H1 (cell line): Measurements from ENCODE around the gene CHPF. TPM values are rescaled to one million over a fixed set of nuclear protein-coding genes. Genes with fewer than 3 reads are reported as not detected.

Experiments
- HDAC2 ChIP-seq, 2 experiments: fragments of 300-600 bp in 1 of 2; sonication (generic) in 1 of 2; IDR thresholded peaks; 2 replicates each; pipeline ENCODE4 v1.6.1; 2011 to 2012; ENCODE audit warnings: low read depth in 2 of 2, low read length in 2 of 2, mild to moderate bottlenecking in 2 of 2, moderate library complexity in 2 of 2, borderline replicate concordance in 1 of 2, inconsistent platforms in 1 of 2
- HDAC6 ChIP-seq: IDR thresholded peaks from one replicate; pipeline ENCODE4 v1.7.1; 2012; ENCODE audit warnings: low read depth, mild to moderate bottlenecking, inconsistent platforms, low read length, moderate library complexity
- KDM1A ChIP-seq: fragments of 200-600, 300-600 bp; sonication (generic); IDR thresholded peaks from 2 replicates; pipeline ENCODE4 v1.7.1; 2016; ENCODE audit warnings: mild to moderate bottlenecking, low read length, borderline replicate concordance
- KDM5A ChIP-seq: fragments of 200-600 bp; IDR thresholded peaks from 2 replicates; pipeline ENCODE4 v1.7.1; 2012; ENCODE audit warnings: mild to moderate bottlenecking, low read length, inconsistent platforms, mixed read lengths
- MAFK ChIP-seq: IDR thresholded peaks from 2 replicates; pipeline ENCODE4 v1.6.1; 2012; ENCODE audit warnings: low read depth, mild to moderate bottlenecking, improper control_type of control experiment, low read length
- TAF7 ChIP-seq: optimal IDR thresholded peaks from 2 replicates; pipeline ENCODE3; 2011; ENCODE audit warnings: low read depth, mild to moderate bottlenecking, inconsistent platforms, low read length, moderate library complexity, borderline replicate concordance
- polyA plus RNA-seq, 7 experiments: library from polyadenylated mRNA; depleted of rRNA in 3 of 7; stranded (reverse) in 5 of 7; unstranded in 2 of 7; fragments of >200 nt in 5 of 7; fragments of 200-250 nt in 2 of 7; gene quantifications; 1 replicate in 5 of 7; 2 replicates in 1 of 7; 4 replicates in 1 of 7; pipeline versions ENCODE4 v1.2.1 to v1.2.3, GENCODE V29; 2011 to 2013; ENCODE audit warnings: missing spikeins in 2 of 7, mixed read lengths in 2 of 7
- total RNA-seq: library from RNA; stranded (reverse); fragmentation: NEBNext Ultra II Directional; extraction: Animal tissue kit (Norgen Biotek cat#: 25700); gene quantifications from 2 replicates; pipeline ENCODE4 v1.2.1, GENCODE V29; 2021
- TF ChIP-seq, protein P1 (sequence below): fragments of 300-600 bp; sonication (generic); IDR thresholded peaks from 2 replicates; pipeline ENCODE4 v1.7.1; 2012; ENCODE audit warnings: low read length, moderate library complexity, mild to moderate bottlenecking, inconsistent platforms; ENCODE audit not compliant: insufficient replicate concordance

CHPF gene
- total and polyA plus RNA-seq, 2 of the 8 experiments (the other 6 are each of a cell fraction or from before 2014, with no cell fraction given): 62.9 to 67.3 TPM

DNA sequence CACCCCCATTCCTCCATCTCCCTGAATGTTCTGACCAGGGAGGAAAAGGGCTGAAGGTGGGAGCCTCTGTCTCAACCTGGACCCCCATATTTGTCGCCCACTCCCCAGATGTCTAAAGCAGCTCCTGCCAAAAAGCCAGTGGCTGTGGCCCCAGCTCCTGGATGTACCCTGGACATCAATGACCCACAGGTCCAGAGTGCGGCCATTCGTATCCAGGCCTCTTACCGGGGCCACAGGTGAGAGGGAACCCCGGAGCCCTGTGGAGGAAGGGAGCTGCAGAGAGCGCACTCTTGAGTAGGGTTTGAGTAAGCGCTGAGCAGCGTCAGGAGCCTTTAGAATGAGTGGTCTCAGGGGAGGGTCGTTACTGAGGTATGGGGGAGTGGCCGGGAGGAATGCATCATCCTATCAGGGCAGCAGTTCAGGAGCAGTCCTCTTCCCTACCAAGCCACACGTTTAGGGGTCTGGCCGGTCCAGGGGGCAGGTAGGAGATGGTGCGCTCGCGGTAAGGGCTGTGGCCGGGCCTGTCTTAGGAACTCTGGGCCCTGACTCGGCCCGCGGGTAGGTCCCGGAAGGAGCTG is 47.3 kb downstream of the CHPF start (continued):
- TF ChIP-seq HDAC6 (no peak), MAFK (no peak), TAF7 (no peak), KDM1A (no peak), KDM5A (no peak), HDAC2 (IDR thresholded peaks at IDR 0.05; ENCODE audit: borderline replicate concordance in 1 of 2, low read depth in 2 of 2, low read length in 2 of 2) (no peak)
- TF ChIP-seq, protein P1, sequence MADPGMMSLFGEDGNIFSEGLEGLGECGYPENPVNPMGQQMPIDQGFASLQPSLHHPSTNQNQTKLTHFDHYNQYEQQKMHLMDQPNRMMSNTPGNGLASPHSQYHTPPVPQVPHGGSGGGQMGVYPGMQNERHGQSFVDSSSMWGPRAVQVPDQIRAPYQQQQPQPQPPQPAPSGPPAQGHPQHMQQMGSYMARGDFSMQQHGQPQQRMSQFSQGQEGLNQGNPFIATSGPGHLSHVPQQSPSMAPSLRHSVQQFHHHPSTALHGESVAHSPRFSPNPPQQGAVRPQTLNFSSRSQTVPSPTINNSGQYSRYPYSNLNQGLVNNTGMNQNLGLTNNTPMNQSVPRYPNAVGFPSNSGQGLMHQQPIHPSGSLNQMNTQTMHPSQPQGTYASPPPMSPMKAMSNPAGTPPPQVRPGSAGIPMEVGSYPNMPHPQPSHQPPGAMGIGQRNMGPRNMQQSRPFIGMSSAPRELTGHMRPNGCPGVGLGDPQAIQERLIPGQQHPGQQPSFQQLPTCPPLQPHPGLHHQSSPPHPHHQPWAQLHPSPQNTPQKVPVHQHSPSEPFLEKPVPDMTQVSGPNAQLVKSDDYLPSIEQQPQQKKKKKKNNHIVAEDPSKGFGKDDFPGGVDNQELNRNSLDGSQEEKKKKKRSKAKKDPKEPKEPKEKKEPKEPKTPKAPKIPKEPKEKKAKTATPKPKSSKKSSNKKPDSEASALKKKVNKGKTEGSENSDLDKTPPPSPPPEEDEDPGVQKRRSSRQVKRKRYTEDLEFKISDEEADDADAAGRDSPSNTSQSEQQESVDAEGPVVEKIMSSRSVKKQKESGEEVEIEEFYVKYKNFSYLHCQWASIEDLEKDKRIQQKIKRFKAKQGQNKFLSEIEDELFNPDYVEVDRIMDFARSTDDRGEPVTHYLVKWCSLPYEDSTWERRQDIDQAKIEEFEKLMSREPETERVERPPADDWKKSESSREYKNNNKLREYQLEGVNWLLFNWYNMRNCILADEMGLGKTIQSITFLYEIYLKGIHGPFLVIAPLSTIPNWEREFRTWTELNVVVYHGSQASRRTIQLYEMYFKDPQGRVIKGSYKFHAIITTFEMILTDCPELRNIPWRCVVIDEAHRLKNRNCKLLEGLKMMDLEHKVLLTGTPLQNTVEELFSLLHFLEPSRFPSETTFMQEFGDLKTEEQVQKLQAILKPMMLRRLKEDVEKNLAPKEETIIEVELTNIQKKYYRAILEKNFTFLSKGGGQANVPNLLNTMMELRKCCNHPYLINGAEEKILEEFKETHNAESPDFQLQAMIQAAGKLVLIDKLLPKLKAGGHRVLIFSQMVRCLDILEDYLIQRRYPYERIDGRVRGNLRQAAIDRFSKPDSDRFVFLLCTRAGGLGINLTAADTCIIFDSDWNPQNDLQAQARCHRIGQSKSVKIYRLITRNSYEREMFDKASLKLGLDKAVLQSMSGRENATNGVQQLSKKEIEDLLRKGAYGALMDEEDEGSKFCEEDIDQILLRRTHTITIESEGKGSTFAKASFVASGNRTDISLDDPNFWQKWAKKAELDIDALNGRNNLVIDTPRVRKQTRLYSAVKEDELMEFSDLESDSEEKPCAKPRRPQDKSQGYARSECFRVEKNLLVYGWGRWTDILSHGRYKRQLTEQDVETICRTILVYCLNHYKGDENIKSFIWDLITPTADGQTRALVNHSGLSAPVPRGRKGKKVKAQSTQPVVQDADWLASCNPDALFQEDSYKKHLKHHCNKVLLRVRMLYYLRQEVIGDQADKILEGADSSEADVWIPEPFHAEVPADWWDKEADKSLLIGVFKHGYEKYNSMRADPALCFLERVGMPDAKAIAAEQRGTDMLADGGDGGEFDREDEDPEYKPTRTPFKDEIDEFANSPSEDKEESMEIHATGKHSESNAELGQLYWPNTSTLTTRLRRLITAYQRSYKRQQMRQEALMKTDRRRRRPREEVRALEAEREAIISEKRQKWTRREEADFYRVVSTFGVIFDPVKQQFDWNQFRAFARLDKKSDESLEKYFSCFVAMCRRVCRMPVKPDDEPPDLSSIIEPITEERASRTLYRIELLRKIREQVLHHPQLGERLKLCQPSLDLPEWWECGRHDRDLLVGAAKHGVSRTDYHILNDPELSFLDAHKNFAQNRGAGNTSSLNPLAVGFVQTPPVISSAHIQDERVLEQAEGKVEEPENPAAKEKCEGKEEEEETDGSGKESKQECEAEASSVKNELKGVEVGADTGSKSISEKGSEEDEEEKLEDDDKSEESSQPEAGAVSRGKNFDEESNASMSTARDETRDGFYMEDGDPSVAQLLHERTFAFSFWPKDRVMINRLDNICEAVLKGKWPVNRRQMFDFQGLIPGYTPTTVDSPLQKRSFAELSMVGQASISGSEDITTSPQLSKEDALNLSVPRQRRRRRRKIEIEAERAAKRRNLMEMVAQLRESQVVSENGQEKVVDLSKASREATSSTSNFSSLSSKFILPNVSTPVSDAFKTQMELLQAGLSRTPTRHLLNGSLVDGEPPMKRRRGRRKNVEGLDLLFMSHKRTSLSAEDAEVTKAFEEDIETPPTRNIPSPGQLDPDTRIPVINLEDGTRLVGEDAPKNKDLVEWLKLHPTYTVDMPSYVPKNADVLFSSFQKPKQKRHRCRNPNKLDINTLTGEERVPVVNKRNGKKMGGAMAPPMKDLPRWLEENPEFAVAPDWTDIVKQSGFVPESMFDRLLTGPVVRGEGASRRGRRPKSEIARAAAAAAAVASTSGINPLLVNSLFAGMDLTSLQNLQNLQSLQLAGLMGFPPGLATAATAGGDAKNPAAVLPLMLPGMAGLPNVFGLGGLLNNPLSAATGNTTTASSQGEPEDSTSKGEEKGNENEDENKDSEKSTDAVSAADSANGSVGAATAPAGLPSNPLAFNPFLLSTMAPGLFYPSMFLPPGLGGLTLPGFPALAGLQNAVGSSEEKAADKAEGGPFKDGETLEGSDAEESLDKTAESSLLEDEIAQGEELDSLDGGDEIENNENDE: no peak
